PC-9 (cell line): ENCODE measurements around the gene GMFB. TPM values are rescaled to one million over a fixed set of nuclear protein-coding genes. Genes with fewer than 3 reads are reported as not detected.

Experiments
- BruUV-seq: library from RNA; stranded (reverse); fragments of 400-500 nt; replicated peaks from 2 replicates; lab custom pipeline; 2021; lab: Mats Ljungman, UMichigan
- CTCF ChIA-PET: fragments of 300-600 bp; sonication (Branson Sonifier 250); formaldehyde crosslinking; loops from one replicate; lab custom pipeline; 2022; ENCODE audit warnings: antibody characterized with exemption; lab: Charles Lee
- POLR2A ChIA-PET: fragments of 300-600 bp; sonication (Branson Sonifier 250); formaldehyde crosslinking; loops from one replicate; lab custom pipeline; 2022; ENCODE audit warnings: antibody characterized with exemption; ENCODE audit not compliant: unreplicated experiment; lab: Charles Lee
- DNase-seq, 2 experiments: peaks; one replicate each; pipeline versions ENCODE4 v3.0.0 to v3.0.0-alpha.2; 2015 to 2022; ENCODE audit warnings: mixed read lengths in 1 of 2
- H2AFZ ChIP-seq: fragments of 200-600 bp; sonication (generic); 2 replicates; pipeline ENCODE4 v1.8.1; 2017; ENCODE audit warnings: antibody characterized with exemption
- H3F3A ChIP-seq: fragments of 200-600 bp; sonication (generic); 2 replicates; pipeline ENCODE4 v1.8.1; 2017; ENCODE audit warnings: antibody characterized with exemption, mild to moderate bottlenecking, low read depth; ENCODE audit not compliant: insufficient read depth
- H3K27ac ChIP-seq: fragments of 200-600 bp; sonication (generic); 2 replicates; pipeline ENCODE4 v1.6.1; 2016; ENCODE audit warnings: mixed run types
- H3K27me3 ChIP-seq: fragments of 200-600 bp; sonication (generic); 2 replicates; pipeline ENCODE4 v1.6.1; 2016; ENCODE audit warnings: low read depth, mixed run types; ENCODE audit not compliant: insufficient read depth
- H3K36me3 ChIP-seq: fragments of 200-600 bp; sonication (generic); 2 replicates; pipeline ENCODE4 v1.6.1; 2016; ENCODE audit warnings: low read depth, mixed run types
- H3K4me1 ChIP-seq: fragments of 200-600 bp; sonication (generic); replicated peaks from 2 replicates; pipeline ENCODE4 v1.6.1; 2016; ENCODE audit warnings: mixed run types; ENCODE audit not compliant: insufficient read depth
- H3K4me2 ChIP-seq: fragments of 200-600 bp; sonication (generic); 2 replicates; pipeline ENCODE4 v1.6.1; 2017; ENCODE audit warnings: mixed run types
- H3K4me3 ChIP-seq: fragments of 200-600 bp; sonication (generic); 2 replicates; pipeline ENCODE4 v1.6.1; 2016; ENCODE audit warnings: mixed run types
- H3K79me2 ChIP-seq: fragments of 200-600 bp; sonication (generic); 2 replicates; pipeline ENCODE4 v1.6.1; 2017; ENCODE audit warnings: low read depth, mixed run types
- H3K9me2 ChIP-seq: fragments of 200-600 bp; sonication (generic); 2 replicates; pipeline ENCODE4 v1.8.1; 2017; ENCODE audit warnings: mild to moderate bottlenecking; ENCODE audit not compliant: insufficient read depth
- H3K9me3 ChIP-seq: fragments of 200-600 bp; sonication (generic); 2 replicates; pipeline ENCODE4 v1.8.1; 2016; ENCODE audit warnings: low read depth; ENCODE audit not compliant: insufficient read depth
- H4K20me1 ChIP-seq: fragments of 200-600 bp; sonication (generic); 2 replicates; pipeline ENCODE4 v1.8.1; 2017; ENCODE audit not compliant: insufficient read depth
- EZH2 ChIP-seq: fragments of 200-600 bp; sonication (generic); IDR thresholded peaks from 2 replicates; pipeline ENCODE4 v1.8.0; 2017; ENCODE audit warnings: antibody characterized with exemption, low read depth
- intact Hi-C: fragments of 100-400 bp; cut with micrococcal nuclease; formaldehyde crosslinking; loops from one replicate; pipeline ENCODE4 v1.10.0; 2022; ENCODE audit not compliant: unreplicated experiment
- total RNA-seq: library from RNA; stranded (reverse); gene quantifications from 2 replicates; pipeline ENCODE4 v1.2.3, GENCODE V29; 2021
- TF ChIP-seq, protein P1 (sequence below): fragments of 200-600 bp; sonication (generic); conservative IDR thresholded peaks from 2 replicates; pipeline ENCODE4 v1.6.1; 2017; ENCODE audit warnings: mixed run types, antibody characterized with exemption, mild to moderate bottlenecking, moderate library complexity

The GMFB gene
- total RNA-seq, 1 experiment from 2014 or later = 35.5 TPM

DNA sequence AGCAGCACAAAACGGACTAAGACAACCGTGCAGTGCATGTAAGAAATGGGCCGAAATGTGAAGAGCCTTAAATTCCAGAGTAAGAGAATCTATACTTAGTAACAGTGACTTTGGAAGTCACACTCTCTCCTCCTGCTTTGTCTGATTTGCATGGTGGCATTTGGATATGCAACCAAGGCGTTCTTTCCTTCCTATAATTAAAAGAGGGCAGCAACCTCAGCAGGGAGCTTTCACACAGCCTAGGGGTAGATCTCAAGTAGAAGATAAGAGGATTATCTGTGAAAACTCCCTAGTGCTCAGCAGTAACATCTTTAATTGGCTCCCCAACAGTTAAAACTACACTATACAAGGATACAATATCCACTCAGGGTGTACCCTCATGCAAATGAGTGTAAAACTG, 16.5 kb downstream of the GMFB start:
- H3K4me2 ChIP-seq = no peak overlapping the region
- no peaks in the 10 kb centered on the region for H3K79me2 ChIP-seq
- CTCF ChIA-PET = no interaction called here
- no peaks in the 10 kb centered on the region for H4K20me1 ChIP-seq
- no peak for DNase-seq
- H3K4me3 ChIP-seq = no peak overlapping the region
- no peaks in the 10 kb centered on the region for H3K27me3 ChIP-seq
- TF ChIP-seq, protein P1, sequence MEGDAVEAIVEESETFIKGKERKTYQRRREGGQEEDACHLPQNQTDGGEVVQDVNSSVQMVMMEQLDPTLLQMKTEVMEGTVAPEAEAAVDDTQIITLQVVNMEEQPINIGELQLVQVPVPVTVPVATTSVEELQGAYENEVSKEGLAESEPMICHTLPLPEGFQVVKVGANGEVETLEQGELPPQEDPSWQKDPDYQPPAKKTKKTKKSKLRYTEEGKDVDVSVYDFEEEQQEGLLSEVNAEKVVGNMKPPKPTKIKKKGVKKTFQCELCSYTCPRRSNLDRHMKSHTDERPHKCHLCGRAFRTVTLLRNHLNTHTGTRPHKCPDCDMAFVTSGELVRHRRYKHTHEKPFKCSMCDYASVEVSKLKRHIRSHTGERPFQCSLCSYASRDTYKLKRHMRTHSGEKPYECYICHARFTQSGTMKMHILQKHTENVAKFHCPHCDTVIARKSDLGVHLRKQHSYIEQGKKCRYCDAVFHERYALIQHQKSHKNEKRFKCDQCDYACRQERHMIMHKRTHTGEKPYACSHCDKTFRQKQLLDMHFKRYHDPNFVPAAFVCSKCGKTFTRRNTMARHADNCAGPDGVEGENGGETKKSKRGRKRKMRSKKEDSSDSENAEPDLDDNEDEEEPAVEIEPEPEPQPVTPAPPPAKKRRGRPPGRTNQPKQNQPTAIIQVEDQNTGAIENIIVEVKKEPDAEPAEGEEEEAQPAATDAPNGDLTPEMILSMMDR = no peak
- no peak for TF ChIP-seq EZH2
- H3K36me3 ChIP-seq = no peaks in the 10 kb centered on the region
- no peak overlapping the region for H3K27ac ChIP-seq
- H3K9me2 ChIP-seq = no peaks in the 10 kb centered on the region
- POLR2A ChIA-PET = no interaction called here
- no peaks in the 10 kb centered on the region for H3K4me1 ChIP-seq
- H3F3A ChIP-seq = no peaks in the 10 kb centered on the region; the same call in 1 of the 2 replicates
- no TSS peak for BruUV-seq
- intact Hi-C loops = no loop called here
- 0 out of 2 replicates have a peak, but pooled peaks cover 3% of the 10 kb centered on the region for H3K9me3 ChIP-seq
- no peak overlapping the region for H2AFZ ChIP-seq

DNA sequence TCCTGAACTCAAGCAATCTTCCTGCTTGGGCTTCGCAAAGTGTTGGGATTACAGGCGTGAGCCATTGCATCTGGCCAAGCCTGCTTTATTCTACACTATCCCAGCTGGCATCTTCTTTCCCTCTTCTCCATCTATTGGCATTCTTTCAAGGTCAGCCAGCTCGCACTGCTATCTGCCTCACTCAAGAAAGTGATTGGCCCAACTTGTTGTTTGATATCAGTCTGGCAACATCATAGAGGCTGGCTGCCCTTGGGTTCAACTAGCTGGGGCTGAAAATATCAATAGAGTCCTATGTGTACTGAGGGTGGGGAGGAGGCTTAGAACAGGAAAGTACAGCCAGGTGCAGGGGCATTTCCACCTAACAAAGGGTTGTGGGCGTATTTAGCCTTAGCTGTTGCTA, 17.1 kb downstream of the GMFB start:
- DNase-seq = no peak
- no peak for TF ChIP-seq EZH2
- TF ChIP-seq, protein P1 = no peak
- no peaks in the 10 kb centered on the region for H4K20me1 ChIP-seq

DNA sequence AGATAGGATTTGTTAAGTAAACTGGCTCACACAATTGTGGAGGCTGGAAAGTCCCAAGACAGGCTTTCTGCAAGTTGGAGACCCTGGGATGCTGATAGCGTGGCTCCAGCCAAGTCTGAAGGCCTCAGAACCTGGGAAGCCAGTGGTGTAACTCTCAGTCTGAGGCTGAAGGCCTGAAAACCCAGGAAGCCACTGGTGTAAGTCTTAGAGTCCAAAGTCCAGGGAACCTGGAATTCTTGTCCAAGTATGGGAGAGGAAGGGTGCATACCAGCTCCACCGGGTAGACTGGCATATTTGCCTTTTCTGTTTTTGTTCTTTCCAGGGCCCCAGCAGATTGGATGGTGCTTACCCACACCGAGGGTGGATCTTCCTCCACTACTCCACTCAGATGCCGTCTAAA, 18.1 kb downstream of the GMFB start:
- CTCF ChIA-PET = no interaction called here
- Histone ChIP-seq H3K36me3 (no peaks in the 10 kb centered on the region), H3K9me3 (0 out of 2 replicates have a peak, but pooled peaks cover 5% of the 10 kb centered on the region), H4K20me1 (no peaks in the 10 kb centered on the region), H3K27ac (no peak overlapping the region), H3K79me2 (no peaks in the 10 kb centered on the region), H3K4me1 (no peaks in the 10 kb centered on the region), H3K4me2 (no peak overlapping the region), H2AFZ (no peak overlapping the region), H3K27me3 (no peaks in the 10 kb centered on the region), H3K9me2 (no peaks in the 10 kb centered on the region), H3K4me3 (no peak overlapping the region), H3F3A (no peaks in the 10 kb centered on the region; the same call in 1 of the 2 replicates)
- BruUV-seq = no TSS peak
- intact Hi-C loops = no loop called here
- no peak for DNase-seq
- POLR2A ChIA-PET = no interaction called here
- TF ChIP-seq, protein P1 = no peak
- no peak for TF ChIP-seq EZH2

More for the DNA sequence above, 17.1 kb downstream of the GMFB start:
- Histone ChIP-seq H2AFZ (no peak overlapping the region), H3K4me1 (no peaks in the 10 kb centered on the region), H3K27me3 (no peaks in the 10 kb centered on the region), H3K9me2 (no peaks in the 10 kb centered on the region), H3K4me2 (no peak overlapping the region), H3K9me3 (0 out of 2 replicates have a peak, but pooled peaks cover 5% of the 10 kb centered on the region), H3F3A (no peaks in the 10 kb centered on the region; the same call in 1 of the 2 replicates), H3K27ac (no peak overlapping the region), H3K4me3 (no peak overlapping the region), H3K79me2 (no peaks in the 10 kb centered on the region), H3K36me3 (no peaks in the 10 kb centered on the region)
- ChIA-PET POLR2A (no interaction called here), CTCF (no interaction called here)
- intact Hi-C loops = no loop called here
- BruUV-seq = no TSS peak
